Neural progenitor cell (in vitro differentiated cells): ENCODE data around the gene SLC5A2. TPM values are rescaled to one million over a fixed set of nuclear protein-coding genes. Genes with fewer than 3 reads are reported as not detected.

Experiments
- DNase-seq: peaks from one replicate; pipeline ENCODE4 v3.0.0-alpha.2; 2016; ENCODE audit warnings: low spot score
- H2AFZ ChIP-seq: fragments of 200-600 bp; sonication (generic); replicated peaks from 2 replicates; pipeline ENCODE4 v1.6.1; 2016; ENCODE audit warnings: antibody characterized with exemption
- H3F3A ChIP-seq: fragments of 200-600 bp; sonication (generic); 2 replicates; pipeline ENCODE4 v1.6.1; 2016; ENCODE audit warnings: antibody characterized with exemption, low read depth
- H3K27ac ChIP-seq: fragments of 200-600 bp; sonication (generic); 2 replicates; pipeline ENCODE4 v1.5.1; 2016; ENCODE audit warnings: mild to moderate bottlenecking
- H3K27me3 ChIP-seq: fragments of 200-600 bp; sonication (generic); 2 replicates; pipeline ENCODE4 v1.6.1; 2016; ENCODE audit warnings: mild to moderate bottlenecking, moderate library complexity
- H3K36me3 ChIP-seq: fragments of 200-600 bp; sonication (generic); 2 replicates; pipeline ENCODE4 v1.5.1; 2016
- H3K4me1 ChIP-seq: fragments of 200-600 bp; sonication (generic); 2 replicates; pipeline ENCODE4 v1.6.1; 2016; ENCODE audit warnings: mixed run types
- H3K4me2 ChIP-seq: fragments of 200-600 bp; sonication (generic); 2 replicates; pipeline ENCODE4 v1.6.1; 2016
- H3K4me3 ChIP-seq: fragments of 200-600 bp; sonication (generic); 2 replicates; pipeline ENCODE4 v1.5.1; 2016
- H3K79me2 ChIP-seq: fragments of 200-600 bp; sonication (generic); 2 replicates; pipeline ENCODE4 v1.6.1; 2016; ENCODE audit warnings: low read depth
- H3K9ac ChIP-seq: fragments of 200-600 bp; sonication (generic); 2 replicates; pipeline ENCODE4 v1.6.1; 2016
- H3K9me3 ChIP-seq: fragments of 200-600 bp; sonication (generic); 2 replicates; pipeline ENCODE4 v1.5.1; 2016; ENCODE audit warnings: low read depth
- H4K20me1 ChIP-seq: fragments of 200-600 bp; sonication (generic); 2 replicates; pipeline ENCODE4 v1.6.1; 2016; ENCODE audit warnings: low read depth
- H3K27ac Mint-ChIP-seq: 3 replicates; pipeline ENCODE4 v1.8.0; 2021; ENCODE audit warnings: mixed read lengths
- H3K27me3 Mint-ChIP-seq: 2 replicates; pipeline ENCODE4 v1.8.0; 2022; ENCODE audit warnings: low read depth, mild to moderate bottlenecking, inconsistent platforms, moderate library complexity, mixed read lengths; ENCODE audit not compliant: insufficient read depth
- H3K36me3 Mint-ChIP-seq: 3 replicates; pipeline ENCODE4 v1.8.0; 2021; ENCODE audit warnings: mixed read lengths
- H3K4me1 Mint-ChIP-seq: 3 replicates; pipeline ENCODE4 v1.8.0; 2021; ENCODE audit warnings: mixed read lengths
- H3K4me3 Mint-ChIP-seq: 3 replicates; pipeline ENCODE4 v1.8.0; 2021; ENCODE audit warnings: mild to moderate bottlenecking, moderate library complexity, mixed read lengths
- H3K9me3 Mint-ChIP-seq: 3 replicates; pipeline ENCODE4 v1.8.0; 2020; ENCODE audit warnings: mixed read lengths
- CTCF ChIP-seq: fragments of 200-600 bp; sonication (generic); IDR thresholded peaks from 2 replicates; pipeline ENCODE4 v1.5.1; 2017; ENCODE audit warnings: antibody characterized with exemption, mild to moderate bottlenecking
- EZH2 ChIP-seq: fragments of 200-600 bp; sonication (generic); IDR thresholded peaks from 2 replicates; pipeline ENCODE4 v1.6.1; 2017; ENCODE audit warnings: antibody characterized with exemption, mild to moderate bottlenecking, moderate library complexity
- EZH2phosphoT487 ChIP-seq: fragments of 200-600 bp; sonication (generic); IDR thresholded peaks from 2 replicates; pipeline ENCODE4 v1.6.1; 2017; ENCODE audit warnings: antibody characterized with exemption
- total RNA-seq: library from RNA; depleted of rRNA; stranded (reverse); fragments of >200 nt; gene quantifications from 2 replicates; pipeline ENCODE4 v1.2.3, GENCODE V29; 2015; ENCODE audit warnings: low replicate concordance

SLC5A2 gene
- total RNA-seq, 1 donor from 2014 or later, result not detected

GRCh38 chr16:31491778-31492418 is 9.0 kb downstream of the SLC5A2 start:
- H3K27me3 ChIP-seq, result peaks cover 30% of the 10 kb centered on the region
- no peak overlapping the region for H3K27ac Mint-ChIP-seq
- no peaks in the 10 kb centered on the region for H3K4me1 Mint-ChIP-seq
- H3K4me2 ChIP-seq, result no peak overlapping the region
- H3K79me2 ChIP-seq, result no peaks in the 10 kb centered on the region
- no peak for DNase-seq
- H3F3A ChIP-seq, result no peaks in the 10 kb centered on the region
- no peaks in the 10 kb centered on the region for H3K36me3 ChIP-seq
- no peak overlapping the region for H3K4me3 ChIP-seq
- H3K4me3 Mint-ChIP-seq, result no peak overlapping the region
- H3K9me3 Mint-ChIP-seq, result peaks cover 3% of the 10 kb centered on the region
- H3K36me3 Mint-ChIP-seq, result peaks cover 15% of the 10 kb centered on the region
- H3K4me1 ChIP-seq, result peaks cover 5% of the 10 kb centered on the region
- H2AFZ ChIP-seq, result no peak overlapping the region
- H3K9ac ChIP-seq, result no peak overlapping the region
- peaks cover 22% of the 10 kb centered on the region for H4K20me1 ChIP-seq
- no peak overlapping the region for H3K27ac ChIP-seq
- H3K9me3 ChIP-seq, result no peaks in the 10 kb centered on the region
- peaks cover 15% of the 10 kb centered on the region for H3K27me3 Mint-ChIP-seq
- no peak for TF ChIP-seq EZH2
- TF ChIP-seq CTCF, result no peak
- TF ChIP-seq EZH2phosphoT487, result no peak

- no peak overlapping the region for H3K4me3 ChIP-seq
- H3K27me3 Mint-ChIP-seq, result peaks cover 9% of the 10 kb centered on the region
- no peaks in the 10 kb centered on the region for H3K79me2 ChIP-seq
- DNase-seq, result no peak
- no peak overlapping the region for H3K27ac Mint-ChIP-seq
- no peaks in the 10 kb centered on the region for H3K9me3 ChIP-seq
- H3K9me3 Mint-ChIP-seq, result peaks cover 3% of the 10 kb centered on the region
- H3K36me3 Mint-ChIP-seq, result peaks cover 23% of the 10 kb centered on the region
- no peaks in the 10 kb centered on the region for H3K4me1 ChIP-seq
- no peaks in the 10 kb centered on the region for H3F3A ChIP-seq
- no peak overlapping the region for H3K4me3 Mint-ChIP-seq
- peaks cover 12% of the 10 kb centered on the region for H3K27me3 ChIP-seq
- H3K27ac ChIP-seq, result no peak overlapping the region
- TF ChIP-seq CTCF (no peak), EZH2phosphoT487 (no peak), EZH2 (no peak)
- H3K9ac ChIP-seq, result no peak overlapping the region
- H3K4me2 ChIP-seq, result no peak overlapping the region
- H3K4me1 Mint-ChIP-seq, result no peaks in the 10 kb centered on the region
- H4K20me1 ChIP-seq, result peaks cover 13% of the 10 kb centered on the region
- H2AFZ ChIP-seq, result no peak overlapping the region
- H3K36me3 ChIP-seq, result no peaks in the 10 kb centered on the region
These were observed 10.7 kb downstream of the SLC5A2 start for GRCh38 chr16:31493506-31494125.

DNA sequence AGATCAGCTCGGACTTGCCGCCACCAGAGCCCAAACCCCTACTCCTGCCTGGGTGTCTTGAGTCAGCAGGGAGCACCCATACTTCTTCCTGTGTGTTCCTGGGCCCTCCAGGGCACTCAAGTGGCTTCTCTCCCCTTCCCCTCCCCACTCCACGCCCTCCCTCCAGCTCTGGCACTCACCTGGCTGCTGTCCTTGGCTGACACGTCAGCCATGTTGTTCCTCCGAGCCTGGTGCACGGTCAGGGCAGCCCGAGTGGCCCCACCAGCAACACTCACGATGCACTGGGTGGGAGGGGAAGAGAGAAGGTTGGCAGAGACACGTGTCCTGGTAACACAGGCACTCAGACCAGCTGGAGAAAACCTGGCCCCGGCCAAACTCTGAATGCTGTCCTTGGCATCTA is 13.7 kb downstream of the SLC5A2 start:
- Histone ChIP-seq H3K4me1 (no peaks in the 10 kb centered on the region), H3K4me2 (no peak overlapping the region), H3K27ac (no peak overlapping the region), H3K4me3 (no peak overlapping the region), H3K9me3 (no peaks in the 10 kb centered on the region), H3F3A (no peaks in the 10 kb centered on the region), H4K20me1 (peaks cover 3% of the 10 kb centered on the region), H2AFZ (no peak overlapping the region), H3K79me2 (no peaks in the 10 kb centered on the region), H3K36me3 (no peaks in the 10 kb centered on the region), H3K27me3 (no peaks in the 10 kb centered on the region), H3K9ac (no peak overlapping the region)
- peaks cover 20% of the 10 kb centered on the region for H3K36me3 Mint-ChIP-seq
- no peak overlapping the region for H3K4me3 Mint-ChIP-seq
- no peak for DNase-seq
- no peak overlapping the region for H3K27ac Mint-ChIP-seq
- no peaks in the 10 kb centered on the region for H3K27me3 Mint-ChIP-seq
- H3K4me1 Mint-ChIP-seq, result no peaks in the 10 kb centered on the region
- H3K9me3 Mint-ChIP-seq, result no peaks in the 10 kb centered on the region
- TF ChIP-seq EZH2phosphoT487 (no peak), EZH2 (no peak), CTCF (no peak)
